GM18505 (cell line): Measurements from ENCODE around the gene ACSF3.
A peak's percentile ranks its signal among the peaks of the same experiment; 100 is the strongest.
"Not testable (repeated sequence)": the region's sequence is repeated elsewhere in the genome, so short reads cannot be mapped to it uniquely, and the experiment has no call there.

Experiments
- ATAC-seq: cut with Tn5 transposase; IDR thresholded peaks from one replicate; pipeline ENCODE4 v1.9.1; 2021; ENCODE audit not compliant: unreplicated experiment
- POLR2A ChIP-seq: IDR thresholded peaks from 4 replicates; pipeline ENCODE4 v1.6.1; 2011; ENCODE audit warnings: borderline replicate concordance; ENCODE audit not compliant: insufficient read depth, insufficient read length; ENCODE audit errors: extremely low read depth

Gene ACSF3

GRCh38 chr16:89090182-89090630, 3.4 kb upstream of the ACSF3 start:
- TF ChIP-seq POLR2A, result no peak
- ATAC-seq, result no peak

DNA sequence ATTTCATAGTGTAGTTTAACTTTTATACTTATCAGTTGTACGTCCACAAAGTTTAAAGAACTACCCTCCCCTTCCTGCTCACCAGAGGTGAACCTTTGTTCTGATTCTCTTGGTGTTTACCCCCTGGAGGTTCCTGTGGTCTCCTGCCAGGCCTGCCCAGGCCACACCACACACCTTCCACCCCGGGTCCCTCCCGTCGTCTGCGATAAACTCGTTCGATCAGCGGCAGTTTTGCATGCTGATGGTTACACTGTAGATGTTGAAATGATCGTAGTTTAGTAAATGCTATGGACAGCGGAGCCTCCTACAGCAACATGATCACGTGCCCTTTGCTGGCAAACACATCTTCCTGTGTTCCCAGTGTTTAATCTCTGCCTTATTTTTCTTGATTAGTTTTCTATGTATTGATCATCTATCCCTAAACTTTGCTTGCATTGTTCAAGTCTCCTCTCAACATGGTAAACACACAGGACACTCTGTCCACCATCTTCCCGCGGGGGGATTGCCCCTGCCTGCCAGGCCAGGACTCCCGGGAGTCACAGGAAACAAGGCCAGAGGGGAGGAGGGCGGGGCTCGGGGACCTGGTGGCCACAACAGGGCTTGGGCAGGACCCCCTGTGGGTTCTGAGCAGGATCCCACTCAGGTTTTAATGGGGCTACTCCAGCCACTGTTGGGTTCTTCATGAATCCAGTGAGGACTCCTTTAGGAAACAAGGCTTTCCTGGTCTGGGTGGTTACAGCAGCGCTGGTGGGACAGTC, 2.8 kb upstream of the ACSF3 start:
- no peak for TF ChIP-seq POLR2A
- ATAC-seq, result no peak

- no peak for TF ChIP-seq POLR2A
- no peak for ATAC-seq
These were observed 1.6 kb upstream of the ACSF3 start for GRCh38 chr16:89092013-89092412.

DNA sequence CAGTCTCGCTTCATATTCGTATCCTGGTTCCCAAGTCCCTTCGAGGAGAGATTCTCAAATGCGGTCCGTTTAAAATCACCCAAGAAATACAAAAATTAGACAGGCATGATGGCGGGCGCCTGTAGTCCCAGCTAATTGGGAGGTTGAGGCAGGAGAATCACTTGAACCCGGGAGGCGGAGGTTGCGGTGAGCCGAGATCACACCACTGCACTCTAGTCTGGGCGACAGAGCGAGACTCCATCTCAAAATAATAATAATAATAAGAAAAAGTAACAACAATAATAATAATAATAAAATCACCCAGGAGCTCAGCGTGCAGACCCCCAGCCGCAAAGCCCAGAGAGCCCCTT, 425 bp upstream of the ACSF3 start:
- not testable (repeated sequence) for ATAC-seq

DNA sequence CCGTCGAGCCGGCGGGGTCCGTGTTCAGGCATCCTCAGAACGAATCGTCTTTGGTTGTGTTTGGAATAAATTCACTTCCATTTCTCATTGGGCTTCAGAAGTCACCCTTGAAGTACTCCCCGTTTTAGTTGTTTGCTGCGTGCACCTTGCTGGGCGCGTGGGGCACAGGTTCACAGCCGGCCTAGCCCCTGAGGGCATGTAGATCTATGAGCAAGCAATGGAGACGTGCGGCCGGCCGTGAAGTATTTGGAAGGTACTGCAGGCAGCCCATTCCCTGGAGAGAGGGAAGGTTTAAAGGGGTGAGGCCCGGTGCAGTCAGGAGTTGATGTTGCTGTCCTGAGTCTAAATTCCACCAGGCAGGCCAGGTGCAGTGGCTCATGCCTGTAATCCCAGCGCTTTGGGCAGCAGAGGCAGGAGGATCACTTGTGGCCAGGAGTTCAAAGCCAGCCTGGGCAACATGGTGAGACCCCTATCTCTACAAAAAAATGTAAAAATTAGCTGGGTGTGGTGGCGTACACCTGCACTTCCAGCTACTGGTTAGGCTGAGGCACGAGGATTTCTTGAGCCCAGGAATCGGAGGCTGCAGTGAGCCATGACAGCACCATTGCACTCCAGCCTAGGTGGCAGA, 714 bp downstream of the ACSF3 start:
- TF ChIP-seq POLR2A, result no peak
- ATAC-seq, result no peak

- TF ChIP-seq POLR2A, result no peak
- no peak for ATAC-seq
These were observed 1.2 kb downstream of the ACSF3 start for GRCh38 chr16:89094880-89095258.

- ATAC-seq, result no peak
- no peak for TF ChIP-seq POLR2A
These were observed 1.9 kb downstream of the ACSF3 start for GRCh38 chr16:89095491-89095951.

- TF ChIP-seq POLR2A, result no peak
- ATAC-seq, result no peak
These were observed 2.5 kb downstream of the ACSF3 start for GRCh38 chr16:89096042-89096717.

GRCh38 chr16:89096768-89097391, 3.2 kb downstream of the ACSF3 start:
- peak; percentile 1 for TF ChIP-seq POLR2A
- no peak for ATAC-seq

DNA sequence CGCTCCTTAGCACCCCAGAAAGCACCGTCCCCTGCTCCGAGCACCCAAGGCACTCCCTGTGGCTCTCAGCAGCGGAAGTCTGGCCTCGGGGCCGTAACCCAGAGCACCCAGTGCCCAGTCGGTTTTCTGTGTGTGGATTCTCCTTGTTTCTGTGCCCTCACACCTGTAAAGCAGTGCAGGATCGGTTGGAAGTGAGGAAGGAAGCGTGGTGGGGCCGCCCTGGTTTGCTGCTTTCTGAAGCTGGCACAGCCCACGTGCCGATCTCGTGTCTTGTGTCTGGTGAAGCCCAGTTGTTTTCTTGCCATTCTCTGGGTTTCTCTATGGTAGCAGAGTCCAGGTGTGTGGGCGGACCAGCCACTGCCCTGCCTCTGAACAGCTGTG, 3.7 kb downstream of the ACSF3 start:
- no peak for TF ChIP-seq POLR2A
- ATAC-seq, result no peak

- ATAC-seq, result no peak
- no peak for TF ChIP-seq POLR2A
These were observed 5.2 kb downstream of the ACSF3 start for GRCh38 chr16:89098767-89099430.

GRCh38 chr16:89099905-89100304, 6.3 kb downstream of the ACSF3 start:
- ATAC-seq, result no peak
- TF ChIP-seq POLR2A, result no peak
